Forelimb muscle (tissue), 1 donor: ENCODE data around the gene ZMYND11. TPM values are rescaled to one million over a fixed set of nuclear protein-coding genes. Genes with fewer than 3 reads are reported as not detected.
"Not testable (repeated sequence)": the region's sequence is repeated elsewhere in the genome, so short reads cannot be mapped to it uniquely, and the experiment has no call there.

Source experiments
- DNase-seq: peaks from one replicate; pipeline ENCODE4 v3.0.0-alpha.2; 2013; ENCODE audit warnings: low read depth
- polyA plus RNA-seq: library from polyadenylated mRNA; unstranded; fragments of 120-200 nt; gene quantifications from one replicate; pipeline ENCODE4 v1.2.1, GENCODE V29; 2013; ENCODE audit not compliant: insufficient read length

The ZMYND11 gene
- polyA plus RNA-seq, 1 donor = 60.4 TPM

DNA sequence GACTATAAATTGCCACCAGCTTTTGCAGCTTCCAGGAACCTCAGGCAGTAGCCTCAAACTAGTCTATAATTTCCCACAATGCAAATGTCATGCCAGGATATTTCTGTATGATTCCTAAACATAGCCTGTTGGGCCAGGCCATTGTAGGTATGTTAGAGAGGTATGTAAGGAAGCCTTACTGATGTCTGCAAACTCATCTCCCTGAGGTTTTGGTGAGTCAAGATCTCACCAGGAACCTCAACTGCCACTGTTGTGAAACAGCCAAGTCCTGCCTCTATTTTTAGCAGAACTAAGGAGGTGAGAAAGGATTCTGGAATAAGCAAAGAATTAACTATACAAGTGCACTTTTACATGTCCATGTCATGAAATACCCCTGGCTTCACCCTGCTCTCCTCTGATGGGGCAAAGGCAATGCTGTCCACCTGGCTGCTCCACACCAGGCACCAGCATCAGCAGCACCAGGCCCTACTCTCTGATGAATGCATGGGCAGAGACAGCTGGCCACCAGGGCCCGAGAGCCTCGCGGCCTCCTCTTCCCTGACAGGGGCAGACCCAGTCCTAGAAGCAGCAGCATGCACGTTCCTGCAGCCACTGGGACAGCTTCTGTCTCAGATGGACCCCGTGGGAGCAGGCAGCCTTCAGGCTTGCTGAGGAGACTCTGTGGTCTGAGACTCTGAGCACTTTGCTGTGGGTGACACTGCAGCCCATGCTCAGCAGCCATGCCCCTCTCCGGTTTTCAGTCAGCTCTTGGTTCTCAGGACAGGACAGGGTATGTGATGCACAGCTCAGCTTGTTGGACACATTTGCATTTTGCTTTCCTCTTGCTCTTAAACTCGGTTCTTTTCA is 147.3 kb downstream of the ZMYND11 start:
- DNase-seq = no peak

DNA sequence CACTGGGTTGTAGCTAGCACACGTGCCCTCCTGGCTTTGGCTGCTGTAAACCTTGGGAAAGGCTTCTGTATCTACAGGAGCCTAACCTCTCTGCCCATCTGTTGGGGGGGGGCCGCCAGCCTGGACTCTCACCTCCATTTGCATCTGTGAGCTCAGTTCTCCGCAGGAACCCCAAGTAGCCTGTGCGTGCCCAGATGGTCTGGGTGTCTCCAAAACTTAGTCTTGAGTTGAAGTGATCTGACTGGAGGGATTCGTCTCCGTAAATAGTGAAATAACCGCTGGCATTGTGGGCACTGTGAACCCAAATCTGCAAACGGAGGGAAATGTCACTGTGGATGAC is 147.9 kb downstream of the ZMYND11 start:
- DNase-seq = no peak

DNA sequence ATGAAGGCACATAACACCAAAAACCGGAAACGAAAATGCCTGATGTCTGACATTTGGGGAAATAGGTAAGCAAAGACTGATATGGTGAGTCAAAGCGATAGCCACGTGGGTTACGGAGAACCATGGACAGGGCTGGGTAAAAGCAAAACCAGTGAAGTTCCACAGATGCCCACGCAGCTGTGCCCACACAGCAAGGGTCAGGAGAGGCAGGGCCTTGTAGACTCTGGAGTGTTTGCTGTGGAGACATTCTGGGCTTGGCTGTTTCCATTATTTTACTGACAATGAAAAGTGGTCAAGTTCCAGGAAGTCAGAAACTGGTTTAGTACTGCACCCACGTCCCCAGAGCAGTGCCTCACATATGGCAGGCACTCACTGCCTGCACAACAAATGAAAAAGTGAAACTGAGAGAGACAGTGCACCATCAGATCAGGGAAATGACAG is 148.7 kb downstream of the ZMYND11 start:
- no peak for DNase-seq

DNA sequence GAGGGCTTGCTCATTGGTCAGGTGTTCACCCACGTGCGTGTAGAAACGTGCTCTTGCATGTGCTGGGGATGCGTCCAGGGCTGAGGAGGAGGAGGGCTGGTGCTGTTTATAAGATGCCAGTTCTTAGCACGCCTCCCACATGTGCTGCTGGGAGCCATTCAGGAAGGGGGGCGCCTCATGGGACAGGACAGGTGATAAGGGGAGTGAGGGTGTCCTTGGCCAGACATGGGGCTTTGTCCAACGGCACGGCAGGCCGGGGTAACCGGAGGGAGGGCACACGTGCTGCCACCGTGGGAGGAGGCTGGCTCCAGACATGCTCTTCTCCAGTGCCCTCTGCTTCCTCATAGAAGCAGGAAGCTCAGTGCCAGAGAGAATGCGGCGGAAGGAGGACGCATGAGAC is 150.0 kb downstream of the ZMYND11 start:
- DNase-seq = no peak

DNA sequence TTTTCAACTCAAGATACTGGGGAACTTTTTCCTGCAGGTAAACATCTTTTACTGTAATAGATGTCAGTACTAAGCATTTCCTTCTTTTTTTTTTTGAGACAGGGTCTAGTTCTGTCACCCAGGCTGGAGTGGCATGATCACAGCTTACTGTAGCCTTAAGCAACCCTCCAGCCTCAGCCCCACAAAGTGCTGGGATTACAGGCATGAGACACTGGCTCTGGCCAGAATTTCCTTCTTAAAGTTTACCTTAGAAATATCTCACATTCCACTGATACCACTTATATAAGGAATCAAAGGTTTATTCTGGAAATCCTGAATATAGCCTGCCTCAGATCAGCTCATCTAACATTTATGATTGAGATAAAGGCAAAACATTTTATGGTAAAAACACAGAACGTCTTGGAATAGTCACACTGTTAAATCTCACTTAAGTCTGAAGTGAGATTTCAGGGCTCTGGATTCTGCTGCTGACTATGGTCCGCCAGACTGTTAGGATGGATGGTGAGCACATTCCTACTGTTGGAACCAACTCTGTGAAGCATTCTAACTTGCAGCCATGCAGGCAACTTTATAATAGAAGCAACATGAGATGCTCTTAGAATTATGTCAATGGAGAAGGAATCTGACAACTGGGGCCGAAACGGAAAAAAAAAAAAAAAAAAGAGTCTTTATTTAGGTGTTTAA is 151.9 kb downstream of the ZMYND11 start:
- DNase-seq = no peak

DNA sequence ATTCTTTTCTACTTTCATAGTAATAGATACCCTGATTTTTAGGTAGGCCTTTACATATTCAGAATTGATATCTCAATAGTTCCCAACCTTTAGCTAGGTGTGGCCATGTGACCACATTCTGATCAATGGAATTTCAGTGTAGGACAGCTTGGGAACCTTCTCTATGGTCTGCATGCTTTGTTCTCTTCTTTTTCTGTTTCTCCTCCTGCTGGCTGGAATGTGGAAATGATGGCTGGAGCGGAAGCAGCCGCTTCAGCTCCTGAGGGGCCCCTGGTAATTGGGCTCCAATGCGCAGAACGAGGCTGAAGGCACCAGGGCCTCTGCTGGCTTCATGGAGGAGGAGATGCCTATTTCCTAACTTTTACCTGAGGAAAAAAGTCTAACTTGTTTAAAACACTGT is 152.6 kb downstream of the ZMYND11 start:
- DNase-seq = no peak

DNA sequence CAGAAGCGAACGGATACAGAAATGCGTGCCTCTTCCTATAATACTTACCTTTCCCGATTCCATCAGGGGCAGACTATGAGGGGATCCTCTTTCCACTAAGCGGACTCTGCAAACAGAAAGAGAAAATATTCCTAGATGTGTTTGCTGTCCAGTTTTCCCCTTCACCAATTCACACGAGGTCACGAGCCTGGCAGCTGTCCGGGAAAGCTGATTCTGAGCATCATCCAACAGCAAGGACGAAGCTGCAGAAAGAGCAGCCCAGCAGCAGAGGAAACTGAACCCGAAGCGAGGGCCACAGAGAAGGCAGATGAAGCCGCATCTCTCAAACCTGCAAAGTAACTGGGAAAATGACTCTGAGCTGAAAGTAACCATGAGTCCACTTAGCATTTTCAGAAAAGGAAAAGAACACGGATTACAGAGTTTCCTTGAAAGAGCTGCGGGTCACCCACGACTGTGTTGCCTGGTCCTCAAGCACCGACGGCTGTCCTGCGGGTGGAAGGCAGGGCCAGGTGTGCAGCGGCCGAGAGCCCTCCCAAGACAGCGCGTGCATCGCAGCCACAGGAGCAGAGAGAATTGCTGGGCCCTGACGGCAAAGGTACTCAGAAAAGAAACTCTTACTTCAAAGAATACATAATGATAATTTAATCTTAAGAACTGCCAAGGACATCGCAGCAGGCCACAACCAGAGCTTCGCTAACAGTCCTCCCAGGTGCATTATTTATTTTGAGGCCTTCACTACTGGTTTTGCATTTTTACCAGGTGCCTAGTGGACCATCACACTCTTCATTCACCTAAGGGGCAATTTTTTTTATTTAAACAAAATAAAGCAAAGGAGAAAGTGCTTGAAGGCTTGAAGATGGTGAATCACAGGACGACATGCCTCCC is 153.3 kb downstream of the ZMYND11 start:
- DNase-seq = no peak

DNA sequence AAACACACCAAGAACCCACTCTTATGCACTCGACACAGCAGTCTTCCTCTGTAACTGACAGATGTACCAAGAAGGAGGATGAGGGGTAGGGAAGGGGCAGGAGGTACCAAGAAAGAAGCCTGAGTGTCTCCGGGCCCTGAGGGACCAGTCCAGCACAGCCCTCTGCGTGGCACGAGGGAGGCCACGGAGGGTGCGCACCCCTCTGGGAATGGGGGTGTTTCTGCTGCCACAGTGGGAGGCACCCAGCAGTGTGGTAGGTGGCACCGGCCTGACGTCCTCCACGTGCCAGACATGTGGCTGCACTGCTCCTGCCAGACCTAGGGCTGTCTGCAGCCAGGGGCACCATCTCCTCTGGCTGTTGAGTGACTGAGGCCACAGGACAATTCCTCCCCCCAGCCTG is 154.3 kb downstream of the ZMYND11 start:
- DNase-seq = no peak

DNA sequence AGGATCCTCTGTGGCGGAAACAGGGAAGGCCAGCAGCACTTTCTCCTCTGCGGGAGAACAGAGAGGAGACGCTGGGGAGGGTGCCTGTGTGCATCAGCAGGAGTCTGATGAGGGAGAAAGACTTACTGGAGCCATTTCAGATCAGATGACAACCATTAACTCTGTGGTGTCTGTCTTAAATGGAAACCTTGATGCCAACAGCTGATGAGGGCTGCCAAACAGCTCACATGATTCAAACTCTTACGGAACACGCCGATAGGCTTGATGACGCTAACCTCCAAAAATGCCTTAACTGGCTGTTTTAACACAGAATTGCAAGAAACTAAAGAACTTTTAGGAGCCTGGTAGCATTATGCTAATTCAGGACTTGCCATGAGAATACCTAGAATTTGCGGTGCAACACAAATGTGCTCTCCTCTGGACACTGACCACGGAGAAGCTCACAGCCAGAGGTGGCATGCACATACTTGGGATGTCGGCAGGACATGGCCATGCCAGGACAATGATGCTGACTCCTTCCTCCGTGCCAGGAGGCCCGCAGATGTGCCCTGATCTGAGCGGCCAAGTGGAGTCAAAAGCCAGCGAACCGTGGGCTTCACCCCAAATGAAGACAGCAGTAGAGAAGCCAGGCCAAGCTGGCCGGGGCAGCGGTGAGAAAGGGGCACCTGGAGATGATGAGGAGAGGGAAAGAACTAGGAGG is 154.9 kb downstream of the ZMYND11 start:
- no peak for DNase-seq

DNA sequence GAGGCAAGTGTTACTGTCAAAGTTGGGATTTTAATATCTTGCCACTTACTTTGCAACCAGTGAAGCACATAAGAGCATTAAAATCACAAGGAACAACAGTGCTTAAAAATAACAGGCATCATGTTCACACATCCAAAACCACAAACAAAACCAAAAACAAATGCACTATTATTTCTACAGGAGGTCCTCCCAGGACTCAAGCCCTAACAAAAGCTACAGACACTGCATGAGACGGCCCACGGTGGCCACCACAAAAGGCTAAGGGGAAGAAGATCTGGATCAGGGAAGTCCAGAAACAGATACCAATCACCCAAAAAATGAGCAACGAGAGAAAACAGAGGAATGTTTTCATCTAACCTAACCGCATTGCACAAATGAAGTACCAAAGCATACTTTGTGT is 158.4 kb downstream of the ZMYND11 start:
- DNase-seq = no peak

DNA sequence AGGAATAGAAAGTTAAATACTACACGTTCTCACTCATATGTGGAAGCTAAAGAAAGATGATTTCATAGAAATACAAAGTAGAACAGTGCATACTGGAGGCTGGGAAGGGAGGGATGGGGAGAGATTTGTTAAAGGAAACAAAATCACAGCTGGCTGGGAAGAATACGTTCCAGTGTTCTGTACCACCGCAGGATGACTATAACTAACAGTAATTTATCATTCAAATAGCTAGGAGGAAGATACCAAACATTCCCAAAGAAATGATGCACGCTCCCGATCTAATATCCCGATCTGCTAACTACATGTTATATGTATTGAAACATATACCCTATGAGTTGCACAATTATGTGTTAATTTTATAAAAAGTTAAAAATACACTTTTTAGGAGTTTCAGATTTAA is 162.3 kb downstream of the ZMYND11 start:
- no peak for DNase-seq

DNA sequence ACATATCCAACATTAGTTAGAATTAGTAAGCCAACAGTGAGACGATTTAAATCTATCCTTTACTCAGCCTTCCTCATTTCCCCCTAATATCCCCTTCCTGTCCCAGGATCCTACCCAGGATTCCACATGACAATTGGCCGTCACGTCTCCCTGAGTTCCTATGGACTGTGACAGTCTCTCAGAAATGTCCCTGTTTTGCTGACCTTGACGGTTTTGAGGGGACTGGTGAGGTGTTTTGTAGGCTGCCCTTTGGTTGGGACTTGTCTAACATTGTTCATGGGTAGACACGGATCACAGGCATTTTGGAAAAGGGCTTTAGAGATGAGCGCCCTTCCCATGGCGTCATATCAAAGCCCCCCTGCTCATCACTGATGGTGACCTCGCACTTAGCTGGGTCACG is 162.8 kb downstream of the ZMYND11 start:
- DNase-seq = no peak

DNA sequence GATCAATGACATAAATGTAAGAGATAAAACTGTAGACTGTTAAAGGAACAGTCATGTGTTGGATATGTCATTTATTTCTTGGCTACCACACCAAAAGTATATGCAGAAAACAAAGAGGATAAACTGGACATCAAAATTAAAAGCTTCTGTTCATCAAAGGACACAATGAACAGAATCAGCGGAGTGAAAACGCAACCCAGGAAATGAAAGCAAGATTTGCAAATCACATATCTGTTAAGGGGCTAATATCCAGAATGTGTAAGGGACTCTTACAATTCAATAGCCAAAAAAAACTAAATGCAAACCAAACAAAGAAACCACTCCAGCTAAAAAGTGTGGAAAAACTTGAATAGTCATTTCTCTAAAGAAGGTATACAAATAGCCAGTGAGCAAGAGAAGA is 164.3 kb downstream of the ZMYND11 start:
- DNase-seq = no peak

DNA sequence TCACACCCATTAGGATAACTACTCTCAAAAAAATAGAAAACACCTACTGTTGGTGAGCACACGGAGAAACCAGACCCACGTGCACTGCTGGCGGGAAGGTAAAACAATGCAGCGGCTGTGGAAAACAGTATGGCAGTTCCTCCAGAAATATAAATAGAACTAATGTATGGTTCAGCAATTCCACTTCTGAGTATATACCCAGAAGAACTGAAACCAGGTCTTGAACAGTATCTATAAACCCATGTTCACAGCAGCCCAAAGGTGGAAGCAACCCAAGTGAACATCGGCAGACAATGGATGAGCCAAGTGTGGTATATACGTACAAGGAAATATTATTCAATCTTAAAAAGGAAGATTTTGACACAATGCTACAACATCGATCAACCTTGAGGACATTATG is 164.7 kb downstream of the ZMYND11 start:
- no peak for DNase-seq

DNA sequence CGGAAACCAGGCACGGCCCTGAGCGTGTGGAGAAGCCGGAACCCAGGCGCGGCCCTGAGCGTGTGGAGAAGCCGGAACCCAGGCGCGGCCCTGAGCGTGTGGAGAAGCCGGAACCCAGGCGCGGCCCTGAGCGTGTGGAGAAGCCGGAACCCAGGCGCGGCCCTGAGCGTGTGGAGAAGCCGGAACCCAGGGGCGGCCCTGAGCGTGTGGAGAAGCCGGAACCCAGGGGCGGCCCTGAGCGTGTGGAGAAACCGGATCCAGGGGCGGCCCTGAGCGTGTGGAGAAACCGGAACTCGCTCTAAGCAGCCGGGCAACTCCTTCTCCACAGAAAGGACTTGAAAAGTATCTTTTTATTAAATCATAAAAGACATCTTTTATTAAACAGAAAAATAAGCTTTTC is 165.3 kb downstream of the ZMYND11 start:
- not testable (repeated sequence) for DNase-seq

DNA sequence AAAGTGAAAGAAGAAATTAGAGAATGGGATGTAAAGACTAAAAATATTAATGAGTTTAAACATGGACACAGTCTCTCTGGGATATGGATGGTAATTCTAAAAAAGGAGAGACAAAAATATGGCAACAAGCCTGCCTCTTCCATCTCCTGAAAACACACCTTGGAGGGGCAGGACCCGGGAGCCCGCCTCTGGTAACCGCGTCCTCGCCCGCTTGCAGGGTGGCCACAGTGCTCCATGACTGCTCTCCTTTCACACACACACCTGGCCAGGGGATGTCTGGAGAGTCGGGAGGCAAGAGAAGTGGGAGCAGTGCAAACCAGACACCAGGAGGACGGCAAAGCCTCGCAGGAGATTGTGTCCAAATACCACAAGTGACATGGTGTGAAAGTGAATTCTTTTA is 166.3 kb downstream of the ZMYND11 start:
- DNase-seq = no peak

Other genes starting within 250 kb of the ZMYND11 start
- not detected for gene TUBB8, start 86.2 kb upstream of the ZMYND11 start, polyA plus RNA-seq